Sigmoid colon (tissue), 7 donors: ENCODE data around the gene CNTNAP5. TPM values are rescaled to one million over a fixed set of nuclear protein-coding genes. Genes with fewer than 3 reads are reported as not detected.

Experiments
- DNase-seq: peaks from one replicate; pipeline ENCODE4 v3.0.0-alpha.2; 2019
- H3K27ac ChIP-seq, 4 donors: fragments of 200-600 bp; sonication (generic); one replicate each; pipeline ENCODE4 v1.5.1; 2016 to 2019; ENCODE audit warnings: mild to moderate bottlenecking in 1 of 4
- H3K27me3 ChIP-seq, 3 donors: fragments of 200-600 bp; sonication (generic); one replicate each; pipeline ENCODE4 v1.5.1; 2019; ENCODE audit warnings: mild to moderate bottlenecking in 1 of 3
- H3K36me3 ChIP-seq, 4 donors: fragments of 200-600 bp; sonication (generic); one replicate each; pipeline ENCODE4 v1.5.1; 2016 to 2019
- H3K4me1 ChIP-seq, 4 donors: fragments of 200-600 bp; sonication (generic); one replicate each; pipeline ENCODE4 v1.5.1; 2017 to 2019
- H3K4me3 ChIP-seq, 4 donors: fragments of 200-600 bp; sonication (generic); one replicate each; pipeline ENCODE4 v1.5.1; 2017 to 2019; ENCODE audit warnings: mild to moderate bottlenecking in 2 of 4, moderate library complexity in 1 of 4
- H3K9me3 ChIP-seq, 4 donors: fragments of 200-600 bp in 3 of 4; sonication (generic) in 3 of 4; one replicate each; pipeline versions ENCODE4 v1.5.1 to v1.6.1; 2013 to 2019
- CTCF ChIP-seq, 4 experiments: fragments of 450-650 bp in 3 of 4; fragments of 200-600 bp in 1 of 4; IDR thresholded peaks; one replicate each; pipeline ENCODE4 v1.5.1; 2016 to 2019; ENCODE audit warnings: antibody characterized with exemption in 4 of 4, mild to moderate bottlenecking in 3 of 4, moderate library complexity in 2 of 4
- EP300 ChIP-seq, 4 donors: sonication (generic); formaldehyde crosslinking; IDR thresholded peaks; one replicate each; pipeline ENCODE4 v1.6.1; 2017; ENCODE audit warnings: antibody characterized with exemption in 4 of 4
- POLR2A ChIP-seq, 2 donors: fragments of 450-650 bp; IDR thresholded peaks; one replicate each; pipeline ENCODE4 v1.6.1; 2016; ENCODE audit warnings: antibody characterized with exemption in 2 of 2, mild to moderate bottlenecking in 2 of 2, moderate library complexity in 2 of 2
- POLR2AphosphoS5 ChIP-seq, 4 donors: sonication (generic); formaldehyde crosslinking; IDR thresholded peaks; one replicate each; pipeline ENCODE4 v1.6.1; 2017; ENCODE audit warnings: antibody characterized with exemption in 4 of 4
- WGBS, 2 donors: extraction: QIAGEN DNeasy Blood & Tissue Kit; methylation state at CpG; one replicate each; pipeline ENCODE4 v1.1.7; 2013; 5-methylcytosine and 5-hydroxymethylcytosine counted together
- intact Hi-C: fragments of 100-400 bp; cut with DNase I; formaldehyde crosslinking; loops from one replicate; pipeline ENCODE4 v1.15.1; 2023
- polyA plus RNA-seq, 3 donors: library from polyadenylated mRNA; stranded (reverse); fragments of 200-250 nt; gene quantifications; one replicate each; pipeline ENCODE4 v1.2.3, GENCODE V29; 2013
- total RNA-seq, 4 donors: library from RNA; depleted of rRNA; stranded (reverse); fragments of >200 nt; gene quantifications; one replicate each; pipeline ENCODE4 v1.1.0, GENCODE V29; 2016
- donor health status: healthy with polysubstance abuse.
- donor health status: Bipolar disorder and iron deficiency.
- donor health status: healthy.

Gene CNTNAP5
- total and polyA plus RNA-seq, 7 donors, result 0.74 to 4.5 (median 1.5) TPM; not detected in 2

GRCh38 chr2:124039762-124040291, 14.7 kb downstream of the CNTNAP5 start:
- 61 to 79% methylated on average over 4 of the region's 4 CpGs for WGBS, 2 donors
- H3K4me1 ChIP-seq, result no peaks in the 10 kb centered on the region

GRCh38 chr2:124045894-124046293, 20.8 kb downstream of the CNTNAP5 start:
- H3K4me3 ChIP-seq, result no peak overlapping the region
- WGBS, 2 donors, result 72 to 74% methylated on average over 2 of the region's 2 CpGs

More at GRCh38 chr2:124039762-124040291, 14.7 kb downstream of the CNTNAP5 start:
- no peak overlapping the region for H3K4me3 ChIP-seq
- H3K36me3 ChIP-seq, result no peaks in the 10 kb centered on the region
- H3K27ac ChIP-seq, result no peak overlapping the region
- no peak for TF ChIP-seq CTCF (IDR thresholded peaks at IDR 0.05)
- TF ChIP-seq POLR2A (IDR thresholded peaks at IDR 0.05), result no peak
- no peak for TF ChIP-seq POLR2AphosphoS5 (IDR thresholded peaks at IDR 0.05)
- no peak for TF ChIP-seq EP300 (IDR thresholded peaks at IDR 0.05)
- intact Hi-C loops, result no loop called here
- H3K27me3 ChIP-seq, result no peaks in the 10 kb centered on the region
- no peak for DNase-seq
- H3K9me3 ChIP-seq, result no peaks in the 10 kb centered on the region

DNA sequence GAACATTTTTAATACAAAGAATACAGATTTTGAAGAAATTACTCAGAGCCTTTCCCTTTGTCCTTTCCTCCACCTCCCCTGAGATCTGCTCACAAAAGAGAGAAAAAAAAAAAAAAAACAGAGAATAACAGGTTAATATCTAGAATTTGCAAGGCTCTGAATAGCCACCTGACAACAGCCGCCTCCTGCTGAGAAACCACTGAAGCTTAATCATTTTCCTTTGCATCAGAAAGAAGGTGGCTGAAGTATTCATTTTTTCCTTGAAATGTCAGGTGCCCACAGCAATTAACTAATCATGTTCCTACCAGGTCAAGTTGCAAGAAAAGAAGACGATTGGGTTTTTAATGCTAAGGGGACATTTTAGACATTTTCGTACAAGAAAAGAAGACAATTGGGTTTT, 21.2 kb downstream of the CNTNAP5 start:
- 70 to 84% methylated on average over 3 of the region's 3 CpGs for WGBS, 2 donors
- TF ChIP-seq EP300 (IDR thresholded peaks at IDR 0.05) (no peak), POLR2A (IDR thresholded peaks at IDR 0.05) (no peak), POLR2AphosphoS5 (IDR thresholded peaks at IDR 0.05) (no peak), CTCF (IDR thresholded peaks at IDR 0.05) (no peak)
- no peaks in the 10 kb centered on the region for H3K27me3 ChIP-seq

More at GRCh38 chr2:124045894-124046293, 20.8 kb downstream of the CNTNAP5 start:
- DNase-seq, result no peak
- Histone ChIP-seq H3K36me3 (no peaks in the 10 kb centered on the region), H3K27me3 (no peaks in the 10 kb centered on the region), H3K4me1 (no peaks in the 10 kb centered on the region), H3K9me3 (no peaks in the 10 kb centered on the region), H3K27ac (no peak overlapping the region)
- intact Hi-C loops, result no loop called here
- TF ChIP-seq EP300 (IDR thresholded peaks at IDR 0.05) (no peak), POLR2A (IDR thresholded peaks at IDR 0.05) (no peak), POLR2AphosphoS5 (IDR thresholded peaks at IDR 0.05) (no peak), CTCF (IDR thresholded peaks at IDR 0.05) (no peak)

DNA sequence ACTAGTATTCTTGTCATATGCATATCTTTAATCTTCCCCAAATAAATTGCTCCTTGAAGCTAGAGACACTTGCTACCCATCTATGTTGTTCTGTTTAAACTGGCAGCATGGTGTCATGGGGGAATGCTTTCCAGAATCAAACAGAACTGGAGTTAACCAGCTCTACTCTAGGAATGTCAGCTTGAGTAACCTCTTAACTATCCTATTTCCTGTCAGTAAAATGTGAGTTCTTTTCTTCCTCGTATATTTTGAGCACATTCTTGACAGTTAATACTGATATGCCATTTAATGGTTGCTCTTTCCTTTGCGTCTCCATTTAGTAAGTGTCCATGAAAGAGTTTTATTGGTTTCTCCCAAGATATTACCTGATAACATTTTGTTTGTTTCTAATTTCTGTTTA, 23.0 kb downstream of the CNTNAP5 start:
- H3K9me3 ChIP-seq, result no peaks in the 10 kb centered on the region
- no peak overlapping the region for H3K4me3 ChIP-seq
- 36 to 54% methylated on average over 2 of the region's 2 CpGs for WGBS, 2 donors
- DNase-seq, result no peak
- H3K27ac ChIP-seq, result no peak overlapping the region
- intact Hi-C loops, result no loop called here
- H3K36me3 ChIP-seq, result no peaks in the 10 kb centered on the region
- H3K27me3 ChIP-seq, result no peaks in the 10 kb centered on the region
- H3K4me1 ChIP-seq, result no peaks in the 10 kb centered on the region
- TF ChIP-seq POLR2A (IDR thresholded peaks at IDR 0.05) (no peak), EP300 (IDR thresholded peaks at IDR 0.05) (no peak), POLR2AphosphoS5 (IDR thresholded peaks at IDR 0.05) (no peak), CTCF (IDR thresholded peaks at IDR 0.05) (no peak)

More for the DNA sequence above, 21.2 kb downstream of the CNTNAP5 start:
- Histone ChIP-seq H3K9me3 (no peaks in the 10 kb centered on the region), H3K4me3 (no peak overlapping the region), H3K4me1 (no peaks in the 10 kb centered on the region), H3K27ac (no peak overlapping the region), H3K36me3 (no peaks in the 10 kb centered on the region)
- DNase-seq, result no peak
- intact Hi-C loops, result no loop called here

- no peaks in the 10 kb centered on the region for H3K36me3 ChIP-seq
- H3K27me3 ChIP-seq, result no peaks in the 10 kb centered on the region
- intact Hi-C loops, result no loop called here
- no peak overlapping the region for H3K27ac ChIP-seq
- no peak for DNase-seq
- no peaks in the 10 kb centered on the region for H3K9me3 ChIP-seq
- no peak overlapping the region for H3K4me3 ChIP-seq
- no peaks in the 10 kb centered on the region for H3K4me1 ChIP-seq
- 15 to 53% methylated on average over 2 of the region's 2 CpGs for WGBS, 2 donors
- no peak for TF ChIP-seq CTCF (IDR thresholded peaks at IDR 0.05)
- TF ChIP-seq POLR2A (IDR thresholded peaks at IDR 0.05), result no peak
- no peak for TF ChIP-seq POLR2AphosphoS5 (IDR thresholded peaks at IDR 0.05)
- TF ChIP-seq EP300 (IDR thresholded peaks at IDR 0.05), result no peak
Measured at GRCh38 chr2:124048664-124049063, 23.6 kb downstream of the CNTNAP5 start.
